Measurements from ENCODE around the gene LMO2. TPM values are rescaled to one million over a fixed set of nuclear protein-coding genes. Genes with fewer than 3 reads are reported as not detected.

Gene LMO2
- total RNA-seq, 2 donors from 2014 or later, result 5.8 to 9.0 TPM

GRCh38 chr11:33895752-33896137, 3.9 kb upstream of the LMO2 start:
- ATAC-seq, result no peak
- intact Hi-C loops (cut with DNase I, micrococcal nuclease), result no loop called here
- no peak for DNase-seq

- intact Hi-C loops (cut with DNase I, micrococcal nuclease), result no loop called here
- no peak for ATAC-seq
- no peak for DNase-seq
Observed at GRCh38 chr11:33894398-33894746, 2.5 kb upstream of the LMO2 start.

- no peak for ATAC-seq
- intact Hi-C loops (cut with DNase I, micrococcal nuclease), result no loop called here
- DNase-seq, result no peak
Observed at GRCh38 chr11:33893711-33894397, 2.0 kb upstream of the LMO2 start.

GRCh38 chr11:33892906-33893594, 1.2 kb upstream of the LMO2 start:
- intact Hi-C loops (cut with DNase I, micrococcal nuclease), result no loop called here
- ATAC-seq, result no peak
- DNase-seq, result no peak

GRCh38 chr11:33889821-33890378, 2.0 kb downstream of the LMO2 start:
- intact Hi-C loops (cut with DNase I, micrococcal nuclease), result no loop called here
- DNase-seq, result no peak

DNA sequence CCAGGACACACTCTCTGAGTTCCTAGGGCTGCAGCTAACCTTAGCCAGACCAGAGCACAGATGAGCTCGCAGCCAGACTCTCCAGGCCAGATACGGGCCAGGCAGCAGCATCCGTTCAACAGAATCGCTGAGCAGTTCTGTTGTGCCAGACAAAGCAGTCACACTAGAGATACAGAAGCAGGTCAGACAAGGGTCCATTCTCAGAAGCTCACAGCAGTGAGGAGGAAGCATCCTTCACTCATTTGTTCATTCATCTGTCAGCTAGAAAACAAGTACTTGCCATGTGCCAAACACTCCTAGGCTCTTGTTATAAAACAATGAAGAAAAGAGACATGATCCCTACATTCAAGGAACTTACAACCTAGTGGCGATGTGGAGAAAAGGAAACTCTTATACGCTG, 2.6 kb downstream of the LMO2 start:
- no peak for ATAC-seq
- DNase-seq, result no peak
- intact Hi-C loops (cut with DNase I, micrococcal nuclease), result no loop called here

More at GRCh38 chr11:33889821-33890378, 2.0 kb downstream of the LMO2 start:
- ATAC-seq, result no peak

- intact Hi-C loops (cut with DNase I, micrococcal nuclease), result no loop called here
- DNase-seq (no peak), ATAC-seq (no peak)
Observed at GRCh38 chr11:33887886-33888285, 4.0 kb downstream of the LMO2 start.

GRCh38 chr11:33885338-33886005, 6.4 kb downstream of the LMO2 start:
- DNase-seq (no peak), ATAC-seq (no peak)
- intact Hi-C loops (cut with DNase I, micrococcal nuclease), result no loop called here

GRCh38 chr11:33884601-33885000, 7.3 kb downstream of the LMO2 start:
- intact Hi-C loops (cut with DNase I, micrococcal nuclease), result no loop called here
- ATAC-seq, result no peak
- DNase-seq, result no peak

GRCh38 chr11:33884035-33884434, 7.8 kb downstream of the LMO2 start:
- DNase-seq (no peak), ATAC-seq (no peak)
- intact Hi-C loops (cut with DNase I, micrococcal nuclease), result no loop called here

DNA sequence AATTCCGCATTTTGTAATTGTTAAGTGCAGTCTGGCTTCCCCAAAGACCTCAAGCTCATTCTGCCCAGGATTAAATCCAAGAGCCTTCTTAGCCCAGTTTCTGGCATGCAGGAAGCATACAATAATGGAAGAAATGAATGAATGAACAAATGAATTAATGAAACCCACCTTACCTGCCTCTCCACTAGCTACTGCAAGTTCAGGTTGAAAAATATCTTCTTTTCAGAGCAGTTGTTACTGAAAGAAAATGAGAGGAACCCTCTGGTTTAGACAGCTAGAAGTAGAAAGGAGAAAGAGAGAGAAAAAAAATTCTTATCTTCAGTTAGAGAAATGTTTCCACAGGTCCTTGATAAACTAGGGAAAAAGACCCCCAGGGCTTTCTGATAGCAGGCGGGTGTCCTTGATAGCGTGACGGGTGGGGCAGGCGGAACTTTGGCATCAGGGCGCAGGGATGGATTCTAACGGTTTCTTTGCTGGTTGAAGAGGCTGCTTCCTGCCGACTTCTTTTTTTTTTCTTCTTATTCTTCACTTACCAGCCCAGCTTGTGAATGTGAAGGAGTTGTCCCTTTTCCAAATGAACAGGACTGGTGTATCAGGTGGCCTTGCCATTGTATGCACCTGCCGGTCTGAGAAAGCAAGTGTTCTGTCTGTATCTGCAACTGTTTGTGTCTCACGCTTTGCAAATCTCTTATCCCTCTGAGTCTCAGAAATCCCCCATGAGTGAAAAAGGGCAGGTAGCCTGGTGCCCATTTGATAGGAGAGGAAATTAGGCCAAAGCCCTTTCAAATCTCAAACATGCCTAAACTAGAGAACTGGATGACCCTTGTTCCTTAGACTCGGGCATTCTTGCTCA, 10.0 kb downstream of the LMO2 start:
- ATAC-seq (no peak), DNase-seq (no peak)
- intact Hi-C loops (cut with DNase I, micrococcal nuclease), result no loop called here

- DNase-seq (no peak), ATAC-seq (no peak)
Observed at GRCh38 chr11:33880979-33881378, 10.9 kb downstream of the LMO2 start.

GRCh38 chr11:33879375-33879774, 12.5 kb downstream of the LMO2 start:
- intact Hi-C loops (cut with DNase I, micrococcal nuclease), result no loop called here
- ATAC-seq (no peak), DNase-seq (no peak)

More at GRCh38 chr11:33880979-33881378, 10.9 kb downstream of the LMO2 start:
- intact Hi-C loops (cut with DNase I, micrococcal nuclease), result no loop called here

- ATAC-seq (no peak), DNase-seq (no peak)
- intact Hi-C loops (cut with DNase I, micrococcal nuclease), result no loop called here
Observed at GRCh38 chr11:33877038-33877437, 14.8 kb downstream of the LMO2 start.

DNA sequence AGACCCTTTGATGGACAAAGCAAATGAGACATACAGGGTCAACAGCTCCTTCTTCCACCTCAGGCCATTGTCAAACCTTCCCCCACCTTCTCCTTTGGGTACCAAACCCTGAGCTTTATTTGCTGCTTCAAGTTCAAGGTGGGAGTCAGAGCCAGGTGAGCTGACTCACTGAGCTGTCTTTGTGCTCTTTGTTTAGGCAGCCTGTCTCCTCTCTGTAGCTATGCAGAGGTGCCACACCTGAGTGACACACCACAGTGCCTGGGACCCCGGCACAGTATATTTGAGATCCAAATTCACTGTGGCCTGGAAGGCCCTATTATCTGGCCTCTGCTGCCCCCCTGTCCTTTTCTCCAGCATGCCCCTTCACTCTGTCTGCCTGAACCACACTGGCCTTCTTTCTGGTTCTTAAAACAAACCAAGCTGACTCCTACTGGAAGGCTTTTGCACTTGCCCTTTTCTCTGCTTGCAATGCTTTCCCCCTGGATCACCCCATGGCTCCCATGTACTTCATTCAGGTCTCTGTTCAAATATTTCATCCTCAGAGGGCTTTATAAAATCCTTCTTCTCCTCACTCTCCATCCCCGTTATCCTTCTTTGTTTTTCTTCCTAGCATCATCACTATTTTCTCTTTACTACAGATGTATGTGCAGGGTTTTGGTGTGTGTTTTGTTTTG, 16.1 kb downstream of the LMO2 start:
- DNase-seq (no peak), ATAC-seq (no peak)
- intact Hi-C loops (cut with DNase I, micrococcal nuclease), result no loop called here

DNA sequence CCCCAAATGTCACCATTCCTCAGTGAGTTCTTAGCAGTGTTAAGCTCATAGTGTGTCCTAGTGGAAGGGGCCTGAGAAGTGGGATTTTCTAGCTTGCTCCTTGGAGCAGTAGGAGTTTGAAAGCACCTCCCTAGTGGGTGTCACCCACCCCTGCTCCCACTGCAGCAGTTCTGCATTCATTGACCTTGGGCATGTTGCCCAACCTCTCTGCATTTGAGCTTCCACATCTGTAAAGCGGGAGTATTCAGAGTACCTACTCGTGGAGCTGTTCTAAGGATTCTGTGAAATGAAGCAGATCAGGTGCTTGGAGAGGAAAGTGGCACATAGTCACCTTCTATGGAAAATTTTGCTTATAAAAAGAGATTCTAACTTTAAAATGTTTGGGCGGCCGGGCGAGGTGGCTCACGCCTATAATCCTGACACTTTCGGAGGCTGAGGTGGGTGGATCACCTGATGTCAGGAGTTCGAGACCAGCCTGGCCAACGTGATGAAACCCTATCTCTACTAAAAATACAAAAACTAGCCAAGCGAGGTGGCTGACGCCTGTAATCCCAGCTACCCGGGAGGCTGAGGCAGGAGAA, 16.9 kb downstream of the LMO2 start:
- intact Hi-C loops (cut with DNase I, micrococcal nuclease), result no loop called here
- ATAC-seq, result no peak
- no peak for DNase-seq

GRCh38 chr11:33874433-33874832, 17.4 kb downstream of the LMO2 start:
- DNase-seq (no peak), ATAC-seq (no peak)
- intact Hi-C loops (cut with DNase I, micrococcal nuclease), result no loop called here

Measured in left colon (tissue), 2 donors.